Measurements from ENCODE around the gene CHKB. TPM values are rescaled to one million over a fixed set of nuclear protein-coding genes. Genes with fewer than 3 reads are reported as not detected.

The CHKB gene
- total and polyA plus RNA-seq, 10 of the 15 experiments (the other 5 are each of a cell fraction or from before 2014, with no cell fraction given): 10.0 to 93.9 (median 57.0) TPM

GRCh38 chr22:50610581-50610980, 27.9 kb upstream of the CHKB start:
- Histone ChIP-seq H3K4me1 (ENCODE audit: control insufficient read depth, insufficient read depth, low read length) (no peaks in the 10 kb centered on the region), H3K9ac (ENCODE audit: control insufficient read depth, insufficient read depth, low read length) (no peak overlapping the region), H3K27me3 (replicated peaks in 1 of 2; ENCODE audit: control insufficient read depth in 2 of 2, insufficient read depth in 2 of 2, low read length in 1 of 2) (no peaks in the 10 kb centered on the region; a peak in 2 of 4 replicates), H3K4me3 (no peak overlapping the region), H3K27ac (ENCODE audit: control insufficient read depth, insufficient read depth) (no peak overlapping the region), H3K9me3 (replicated peaks; ENCODE audit: control insufficient read depth, insufficient read depth, low read length) (no peaks in the 10 kb centered on the region), H2AFZ (ENCODE audit: control insufficient read depth, low read depth, low read length) (no peak overlapping the region), H3K79me2 (ENCODE audit: control insufficient read depth, insufficient read depth, low read length) (no peaks in the 10 kb centered on the region), H3K4me2 (ENCODE audit: control insufficient read depth, insufficient read depth) (no peak overlapping the region), H3K36me3 (ENCODE audit: control insufficient read depth in 2 of 2, insufficient read depth in 2 of 2, low read length in 1 of 2) (no peaks in the 10 kb centered on the region), H4K20me1 (ENCODE audit: control insufficient read depth, insufficient read depth) (no peaks in the 10 kb centered on the region)
- in situ Hi-C loops (cut with MboI) (loop anchor here (10.0 kb wide), 1 partner anchor 356 kb away; the partner anchor contains the start of gene HDAC10), intact Hi-C loops (cut with micrococcal nuclease; ENCODE audit: unreplicated experiment) (no loop called here)
- POLR2A ChIA-PET: no interaction called here
- ATAC-seq (no peak), FAIRE-seq (no peak), DNase-seq (ENCODE audit: low read depth, low spot score) (no peak)
- SMC1A ChIA-PET (ENCODE audit: uncharacterized antibody, unreplicated experiment): no interaction called here
- CTCF ChIA-PET: interaction anchor here (2.2 kb wide), 1 partner anchor 11 kb away, joined by 10 read pairs; no protein-coding TSS in a partner anchor
- 62% methylated on average over 17 of the region's 17 CpGs for WGBS (ENCODE audit: insufficient coverage, insufficient replicate concordance, low lambda C conversion rate, missing lambda C conversion rate)
- RAD21 ChIA-PET (ENCODE audit: unreplicated experiment): no interaction called here
- no TSS peak for BruUV-seq (replicated peaks)
- TF ChIP-seq IKZF2 (IDR thresholded peaks at IDR 0.05) (no peak), MXI1 (IDR thresholded peaks at IDR 0.05; ENCODE audit: low read depth, low read length) (no peak), IRF5 (IDR thresholded peaks at IDR 0.05; ENCODE audit: borderline replicate concordance) (no peak), CHD4 (IDR thresholded peaks at IDR 0.05) (no peak), NKRF (conservative IDR thresholded peaks at IDR 0.05) (no peak), CBX5 (IDR thresholded peaks at IDR 0.05; ENCODE audit: low read depth) (no peak), ZBTB11 (CRISPR knock-in tag; IDR thresholded peaks at IDR 0.05) (no peak), FOXM1 (IDR thresholded peaks at IDR 0.05; ENCODE audit: low read depth, low read length) (no peak), PAX5 (IDR thresholded peaks at IDR 0.05; ENCODE audit: borderline replicate concordance, low read depth, low read length) (no peak), NR2F1 (conservative IDR thresholded peaks at IDR 0.05) (no peak), EZH2 (IDR thresholded peaks at IDR 0.05; ENCODE audit: borderline replicate concordance, control insufficient read depth, low read depth, low read length) (no peak), SUZ12 (IDR thresholded peaks at IDR 0.05; ENCODE audit: unreplicated experiment) (no peak), SRF (IDR thresholded peaks at IDR 0.05; ENCODE audit: low read depth in 2 of 2, low read length in 2 of 2) (no peak), RAD51 (IDR thresholded peaks at IDR 0.05) (no peak), NR2C1 (IDR thresholded peaks at IDR 0.05) (no peak), SIN3A (IDR thresholded peaks at IDR 0.05; ENCODE audit: low read depth, low read length) (no peak)

Measured in GM12878 (cell line).